ENCODE measurements around the gene HCK. TPM values are rescaled to one million over a fixed set of nuclear protein-coding genes. Genes with fewer than 3 reads are reported as not detected.

The HCK gene
- total and polyA plus RNA-seq, 9 of the 15 experiments (the other 6 are each of a cell fraction or from before 2014, with no cell fraction given) = 0.09 to 0.51 (median 0.27) TPM; not detected in 6

- H3K79me2 ChIP-seq (ENCODE audit: control insufficient read depth, insufficient read depth, low read length) = no peaks in the 10 kb centered on the region
- FAIRE-seq = no peak
- peaks cover 5 to 47% of the 10 kb centered on the region in 2 experiments; a peak in 4 of 5 replicates for H3K27me3 ChIP-seq (ENCODE audit: control insufficient read depth in 2 of 2, insufficient read depth in 2 of 2, low read length in 2 of 2)
- no peak for ATAC-seq
- CTCF ChIA-PET (ENCODE audit: low intra/inter-chr PET ratio) = no interaction called here
- H3K27ac ChIP-seq (ENCODE audit: extremely low read depth, low read depth, low read length) = no peak overlapping the region
- H2AFZ ChIP-seq (ENCODE audit: low read depth, low read length) = no peak overlapping the region
- POLR2A ChIA-PET = interaction anchor here (0.6 to 1.0 kb wide), 3 partner anchors 48 to 99 kb away, joined by 3 read pairs; no protein-coding TSS in a partner anchor
- H3K9me1 ChIP-seq (ENCODE audit: control insufficient read depth, insufficient read depth, low read length) = no peaks in the 10 kb centered on the region
- H3K4me1 ChIP-seq (replicated peaks in 1 of 2; ENCODE audit: control insufficient read depth in 2 of 2, insufficient read depth in 2 of 2, low read length in 2 of 2) = peaks cover 0 to 10% of the 10 kb centered on the region in 2 experiments; a peak in 3 of 5 replicates
- no peaks in the 10 kb centered on the region for H3K9me3 ChIP-seq (replicated peaks; ENCODE audit: control insufficient read depth, insufficient read depth, low read depth, low read length)
- no TSS peak for BruUV-seq (replicated peaks)
- no peaks in the 10 kb centered on the region; the same call in 1 of the 2 replicates for H4K20me1 ChIP-seq (replicated peaks; ENCODE audit: control insufficient read depth, insufficient read depth, low read length)
- no peak overlapping the region for H3K4me2 ChIP-seq (ENCODE audit: insufficient read depth, low read length)
- H3K4me3 ChIP-seq = no peak overlapping the region
- 0% methylated on average over 5 of the region's 5 CpGs for WGBS (ENCODE audit: insufficient coverage, low coverage, missing lambda C conversion rate)
- in situ Hi-C loops (cut with MboI) (no loop called here), intact Hi-C loops (cut with micrococcal nuclease) (no loop called here)
- TF ChIP-seq EHMT2 (IDR thresholded peaks at IDR 0.05) = no peak
- TF ChIP-seq ZNF589 (CRISPR knock-in tag; IDR thresholded peaks at IDR 0.05; ENCODE audit: low read depth) = no peak
- no peak for TF ChIP-seq ETV1 (tag; conservative IDR thresholded peaks at IDR 0.05; ENCODE audit: low read depth)
- TF ChIP-seq RAD51 (IDR thresholded peaks at IDR 0.05; ENCODE audit: borderline replicate concordance, low read depth) = no peak
- TF ChIP-seq NELFE (IDR thresholded peaks at IDR 0.05; ENCODE audit: insufficient read depth, insufficient read length) = no peak
- no peak for TF ChIP-seq ZNF780A (CRISPR knock-in tag; IDR thresholded peaks at IDR 0.05)
- TF ChIP-seq, protein P1, sequence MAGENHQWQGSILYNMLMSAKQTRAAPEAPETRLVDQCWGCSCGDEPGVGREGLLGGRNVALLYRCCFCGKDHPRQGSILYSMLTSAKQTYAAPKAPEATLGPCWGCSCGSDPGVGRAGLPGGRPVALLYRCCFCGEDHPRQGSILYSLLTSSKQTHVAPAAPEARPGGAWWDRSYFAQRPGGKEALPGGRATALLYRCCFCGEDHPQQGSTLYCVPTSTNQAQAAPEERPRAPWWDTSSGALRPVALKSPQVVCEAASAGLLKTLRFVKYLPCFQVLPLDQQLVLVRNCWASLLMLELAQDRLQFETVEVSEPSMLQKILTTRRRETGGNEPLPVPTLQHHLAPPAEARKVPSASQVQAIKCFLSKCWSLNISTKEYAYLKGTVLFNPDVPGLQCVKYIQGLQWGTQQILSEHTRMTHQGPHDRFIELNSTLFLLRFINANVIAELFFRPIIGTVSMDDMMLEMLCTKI (IDR thresholded peaks at IDR 0.05; ENCODE audit: partially characterized antibody) = no peak
- TF ChIP-seq KDM1A (IDR thresholded peaks at IDR 0.05) = no peak
- H3K9ac ChIP-seq (ENCODE audit: insufficient read depth in 1 of 2, low read depth in 2 of 2, low read length in 2 of 2) = no peak overlapping the region
- no peaks in the 10 kb centered on the region for H3K36me3 ChIP-seq (ENCODE audit: control insufficient read depth, insufficient read depth, low read length)
- no peak for DNase-seq (ENCODE audit: extremely low read depth in 1 of 4, low spot score in 3 of 4)
Observed at GRCh38 chr20:32012159-32012688, 39.8 kb upstream of the HCK start.

Data from K562 (cell line).